Stimulated activated CD8-positive, alpha-beta memory T cell treated with anti-CD3 and anti-CD28 coated beads, Interleukin-2, amount 100 ng/mL, for 48 hours (primary cell): Measurements from ENCODE around the gene GLTP.
"Not testable (repeated sequence)": the region's sequence is repeated elsewhere in the genome, so short reads cannot be mapped to it uniquely, and the experiment has no call there.

Experiments used
- DNase-seq, 2 donors: peaks; one replicate each; pipeline ENCODE4 v3.0.0-alpha.2; 2020; ENCODE audit warnings: low read depth in 2 of 2

GLTP gene

GRCh38 chr12:109877504-109878246 lies 2.7 kb downstream of the GLTP start:
- no peak for DNase-seq

GRCh38 chr12:109876406-109876805 lies 3.9 kb downstream of the GLTP start:
- no peak for DNase-seq

GRCh38 chr12:109875572-109876131 lies 4.7 kb downstream of the GLTP start:
- no peak for DNase-seq

- DNase-seq, result no peak
These were observed 6.7 kb downstream of the GLTP start for GRCh38 chr12:109873653-109874052.

GRCh38 chr12:109871668-109872314 lies 8.6 kb downstream of the GLTP start:
- DNase-seq, result no peak

- DNase-seq, result no peak
These were observed 9.7 kb downstream of the GLTP start for GRCh38 chr12:109870648-109871047.

GRCh38 chr12:109868182-109869051 lies 11.9 kb downstream of the GLTP start:
- DNase-seq, result no peak

- DNase-seq, result no peak
These were observed 15.4 kb downstream of the GLTP start for GRCh38 chr12:109864916-109865315.

- no peak for DNase-seq
These were observed 16.3 kb downstream of the GLTP start for GRCh38 chr12:109863847-109864712.

GRCh38 chr12:109862491-109862890 lies 17.9 kb downstream of the GLTP start:
- DNase-seq, result not testable (repeated sequence)

- DNase-seq, result no peak
These were observed 18.5 kb downstream of the GLTP start for GRCh38 chr12:109861689-109862314.

GRCh38 chr12:109860977-109861376 lies 19.4 kb downstream of the GLTP start:
- DNase-seq, result no peak

GRCh38 chr12:109858764-109859163 lies 21.6 kb downstream of the GLTP start:
- no peak for DNase-seq

GRCh38 chr12:109857715-109858114 lies 22.6 kb downstream of the GLTP start:
- DNase-seq, result no peak

- no peak for DNase-seq
These were observed 25.0 kb downstream of the GLTP start for GRCh38 chr12:109855377-109855776.

GRCh38 chr12:109850518-109850917 lies 29.8 kb downstream of the GLTP start:
- not testable (repeated sequence) for DNase-seq

- DNase-seq, result no peak
These were observed 33.1 kb downstream of the GLTP start for GRCh38 chr12:109847142-109847735.

- no peak for DNase-seq
These were observed 34.5 kb downstream of the GLTP start for GRCh38 chr12:109845824-109846205.

GRCh38 chr12:109844983-109845823 lies 35.1 kb downstream of the GLTP start:
- peak; percentile 87 to 89 for DNase-seq
